ENCODE measurements around the gene SYTL2. TPM values are rescaled to one million over a fixed set of nuclear protein-coding genes. Genes with fewer than 3 reads are reported as not detected.
"Not testable (repeated sequence)": the region's sequence is repeated elsewhere in the genome, so short reads cannot be mapped to it uniquely, and the experiment has no call there.

SYTL2 gene
- total RNA-seq, 1 experiment from 2014 or later = 5.2 TPM

DNA sequence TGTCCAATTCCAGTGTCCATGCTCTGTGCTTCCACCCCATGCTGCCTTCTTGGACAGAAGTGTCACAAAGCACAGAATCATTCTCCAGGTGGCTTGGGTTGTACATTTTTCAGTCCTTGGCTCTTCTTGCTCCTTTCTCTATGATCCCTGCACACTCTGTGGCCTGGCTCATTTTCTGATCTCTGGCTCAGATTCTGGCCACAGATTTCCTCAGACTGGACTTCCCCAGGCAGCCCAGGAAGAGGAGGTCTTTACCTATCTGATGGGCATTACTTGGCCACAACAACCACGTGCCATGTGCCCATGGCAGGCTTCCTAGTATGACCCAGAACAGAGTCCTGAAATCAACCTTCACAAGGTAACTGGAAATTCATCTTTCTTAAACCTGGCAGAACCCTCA is 27.2 kb downstream of the SYTL2 start:
- no peak overlapping the region for H2BK12ac ChIP-seq (ENCODE audit: insufficient read length, low read depth, low read length)
- H3K14ac ChIP-seq (ENCODE audit: insufficient read depth, low read length) = no peak overlapping the region
- H3T11ph ChIP-seq (ENCODE audit: low read length) = no peak overlapping the region
- H2BK15ac ChIP-seq (ENCODE audit: low read depth, low read length) = no peak overlapping the region
- no peak overlapping the region for H2AFZ ChIP-seq (ENCODE audit: low read length)
- no peak overlapping the region for H3K56ac ChIP-seq (ENCODE audit: insufficient read length, low read depth, low read length)
- H4K5ac ChIP-seq (ENCODE audit: insufficient read length, low read depth, low read length) = no peak overlapping the region
- H3K4me3 Mint-ChIP-seq = no peak overlapping the region
- no peaks in the 10 kb centered on the region for H3K79me2 ChIP-seq (ENCODE audit: insufficient read depth, low read length)
- H2BK20ac ChIP-seq (ENCODE audit: low read depth, low read length, poor library complexity, severe bottlenecking) = no peak overlapping the region
- WGBS (ENCODE audit: extremely low coverage, insufficient read length, low lambda C conversion rate) = no CpG with 5 or more reads among the region's 1 CpG
- no peak overlapping the region for H3K4ac ChIP-seq (ENCODE audit: low read depth, low read length)
- no peak for TF ChIP-seq CTCF (conservative IDR thresholded peaks at IDR 0.05)
- H3K18ac ChIP-seq (ENCODE audit: insufficient read length, low read depth, low read length) = no peak overlapping the region
- peaks cover 0 to 12% of the 10 kb centered on the region in 2 experiments; a peak in 2 of 4 replicates for H3K4me1 Mint-ChIP-seq
- no peak overlapping the region for H3K9ac ChIP-seq (ENCODE audit: extremely low read depth, insufficient read length, low read length)
- H3K27ac Mint-ChIP-seq = no peak overlapping the region; a peak in 1 of 7 replicates
- no peaks in the 10 kb centered on the region for H3K9me3 ChIP-seq (ENCODE audit: control insufficient read depth, low read depth, low read length)
- no peak overlapping the region for H2BK120ac ChIP-seq (ENCODE audit: low read depth, low read length, poor library complexity, severe bottlenecking)
- no peaks in the 10 kb centered on the region for H4K20me1 ChIP-seq (ENCODE audit: control insufficient read depth, insufficient read depth, insufficient read length)
- H3K4me1 ChIP-seq (ENCODE audit: insufficient read depth, low read length) = no peaks in the 10 kb centered on the region
- no peaks in the 10 kb centered on the region for H3K23me2 ChIP-seq (ENCODE audit: insufficient read length, low read depth, low read length, poor library complexity, severe bottlenecking)
- no peak overlapping the region for H3K27ac ChIP-seq (ENCODE audit: insufficient read length, low read depth, low read length)
- H3K79me1 ChIP-seq (ENCODE audit: insufficient read depth, low read depth, low read length, poor library complexity, severe bottlenecking) = no peaks in the 10 kb centered on the region
- no peak overlapping the region for H4K8ac ChIP-seq (replicated peaks; ENCODE audit: insufficient read length, low read depth, low read length)
- no peaks in the 10 kb centered on the region for H3K27me3 Mint-ChIP-seq (ENCODE audit: low read depth)
- H3K36me3 Mint-ChIP-seq (ENCODE audit: insufficient read depth in 1 of 3, low read depth in 3 of 3) = peaks cover 3 to 13% (median 5%) of the 10 kb centered on the region in 3 experiments; a peak in 5 of 7 replicates
- H2AK5ac ChIP-seq (ENCODE audit: insufficient read length, low read length) = no peak overlapping the region
- H3K4me2 ChIP-seq (ENCODE audit: insufficient read depth, insufficient read length, low read length) = no peak overlapping the region
- peaks cover 8 to 13% of the 10 kb centered on the region in 2 experiments for H3K9me3 Mint-ChIP-seq
- no peaks in the 10 kb centered on the region for H3K27me3 ChIP-seq (ENCODE audit: insufficient read depth, low read length)
- H4K91ac ChIP-seq (ENCODE audit: insufficient read length, low read depth, low read length) = no peak overlapping the region
- no peak overlapping the region for H2BK5ac ChIP-seq (ENCODE audit: insufficient read length, low read length)
- no peak for DNase-seq
- no peak overlapping the region for H3K23ac ChIP-seq (ENCODE audit: insufficient read length, low read depth, low read length)

- not testable (repeated sequence) for H2BK15ac ChIP-seq (ENCODE audit: low read depth, low read length); H2AK5ac ChIP-seq (ENCODE audit: insufficient read length, low read length); H3K79me2 ChIP-seq (ENCODE audit: insufficient read depth, low read length); H3K27me3 Mint-ChIP-seq (ENCODE audit: low read depth); H4K8ac ChIP-seq (replicated peaks; ENCODE audit: insufficient read length, low read depth, low read length); H3K27ac ChIP-seq (ENCODE audit: insufficient read length, low read depth, low read length); DNase-seq; H4K20me1 ChIP-seq (ENCODE audit: control insufficient read depth, insufficient read depth, insufficient read length); H3K14ac ChIP-seq (ENCODE audit: insufficient read depth, low read length); H3K4ac ChIP-seq (ENCODE audit: low read depth, low read length); H3K18ac ChIP-seq (ENCODE audit: insufficient read length, low read depth, low read length); H2BK12ac ChIP-seq (ENCODE audit: insufficient read length, low read depth, low read length); H2BK5ac ChIP-seq (ENCODE audit: insufficient read length, low read length); H4K5ac ChIP-seq (ENCODE audit: insufficient read length, low read depth, low read length); H3K4me3 Mint-ChIP-seq; H2BK20ac ChIP-seq (ENCODE audit: low read depth, low read length, poor library complexity, severe bottlenecking); H3K9me3 ChIP-seq (ENCODE audit: control insufficient read depth, low read depth, low read length); H3K27me3 ChIP-seq (ENCODE audit: insufficient read depth, low read length); H3T11ph ChIP-seq (ENCODE audit: low read length); H4K91ac ChIP-seq (ENCODE audit: insufficient read length, low read depth, low read length); H2AFZ ChIP-seq (ENCODE audit: low read length); H3K9ac ChIP-seq (ENCODE audit: extremely low read depth, insufficient read length, low read length); H3K56ac ChIP-seq (ENCODE audit: insufficient read length, low read depth, low read length); H3K4me1 ChIP-seq (ENCODE audit: insufficient read depth, low read length); H2BK120ac ChIP-seq (ENCODE audit: low read depth, low read length, poor library complexity, severe bottlenecking); H3K79me1 ChIP-seq (ENCODE audit: insufficient read depth, low read depth, low read length, poor library complexity, severe bottlenecking); H3K4me2 ChIP-seq (ENCODE audit: insufficient read depth, insufficient read length, low read length); H3K23me2 ChIP-seq (ENCODE audit: insufficient read length, low read depth, low read length, poor library complexity, severe bottlenecking); H3K23ac ChIP-seq (ENCODE audit: insufficient read length, low read depth, low read length); H3K27ac Mint-ChIP-seq
- peaks cover 9 to 10% of the 10 kb centered on the region in 2 experiments for H3K9me3 Mint-ChIP-seq
- no CpG with 5 or more reads among the region's 3 CpGs for WGBS (ENCODE audit: extremely low coverage, insufficient read length, low lambda C conversion rate)
- H3K4me1 Mint-ChIP-seq = peaks cover 7 to 17% of the 10 kb centered on the region in 2 experiments
- peaks cover 4 to 18% (median 5%) of the 10 kb centered on the region in 3 experiments; a peak in 5 of 7 replicates for H3K36me3 Mint-ChIP-seq (ENCODE audit: insufficient read depth in 1 of 3, low read depth in 3 of 3)
These were observed 30.0 kb downstream of the SYTL2 start for GRCh38 chr11:85780780-85781517.
